Measurements from ENCODE around the gene ANGEL2.
"Not testable (repeated sequence)": the region's sequence is repeated elsewhere in the genome, so short reads cannot be mapped to it uniquely, and the experiment has no call there.

ANGEL2 gene

DNA sequence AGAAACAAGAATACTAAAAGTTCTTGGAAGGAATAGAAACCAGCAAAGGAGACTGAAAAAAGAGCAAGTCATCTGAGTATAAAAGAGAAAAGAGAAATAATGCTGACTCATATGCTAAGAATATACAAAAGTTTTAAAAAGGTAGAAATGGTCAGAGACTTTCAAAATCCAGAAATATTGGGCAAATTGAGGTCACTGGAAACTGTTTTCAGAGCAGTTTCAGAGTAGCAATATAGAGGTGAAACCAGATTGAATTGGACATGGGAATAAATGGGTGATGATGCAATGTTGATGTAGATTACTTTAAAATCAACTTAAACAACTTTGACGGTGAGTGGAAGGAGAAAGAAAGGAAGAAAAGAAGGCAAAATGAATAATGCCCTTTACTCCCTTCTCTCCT is 33.6 kb upstream of the ANGEL2 start:
- no peak overlapping the region for H3K4me3 ChIP-seq (ENCODE audit: low read depth, low read length)
- DNase-seq (ENCODE audit: low read depth), result no peak
- TF ChIP-seq CTCF (conservative IDR thresholded peaks at IDR 0.05; ENCODE audit: low read depth, low read length), result no peak

DNA sequence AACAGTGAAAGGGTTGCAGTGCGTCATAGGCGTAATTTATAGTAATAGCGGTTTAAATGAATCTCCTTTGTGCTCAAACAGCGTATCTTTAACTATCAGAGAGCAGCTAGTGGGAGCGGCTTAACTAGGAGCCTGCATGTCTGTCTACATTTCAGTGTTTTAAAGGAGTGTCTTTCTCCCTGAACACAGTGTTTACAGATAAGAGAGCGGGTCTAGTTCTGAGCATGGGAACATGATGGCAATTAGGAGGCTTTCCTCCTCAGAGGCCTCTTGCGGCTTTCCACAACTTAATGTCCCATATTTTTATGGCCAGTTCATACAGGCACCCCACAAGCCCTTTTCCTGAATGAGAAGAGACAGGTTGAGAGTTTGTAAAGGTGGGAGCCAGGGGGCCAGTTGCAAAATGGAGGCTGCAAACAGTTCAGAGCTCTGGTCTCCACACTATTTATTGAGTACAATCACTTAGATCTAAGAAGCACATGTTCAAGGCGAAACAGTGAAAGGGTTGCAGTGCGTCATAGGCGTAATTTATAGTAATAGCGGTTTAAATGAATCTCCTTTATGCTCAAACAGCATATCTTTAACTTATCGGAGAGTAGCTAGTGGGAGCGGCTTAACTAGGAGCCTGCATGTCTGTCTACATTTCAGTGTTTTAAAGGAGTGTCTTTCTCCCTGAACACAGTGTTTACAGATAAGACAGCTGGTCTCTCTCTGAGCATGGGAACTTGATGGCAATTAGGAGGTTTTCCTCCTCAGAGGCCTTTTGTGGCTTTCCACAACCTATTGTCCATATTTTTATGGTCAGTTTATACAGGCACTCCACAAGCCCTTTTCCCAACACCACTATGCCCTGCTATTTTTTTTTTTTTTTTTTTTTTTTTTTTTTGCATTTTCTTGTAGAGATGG is 29.9 kb upstream of the ANGEL2 start:
- DNase-seq (ENCODE audit: low read depth), result not testable (repeated sequence)

DNA sequence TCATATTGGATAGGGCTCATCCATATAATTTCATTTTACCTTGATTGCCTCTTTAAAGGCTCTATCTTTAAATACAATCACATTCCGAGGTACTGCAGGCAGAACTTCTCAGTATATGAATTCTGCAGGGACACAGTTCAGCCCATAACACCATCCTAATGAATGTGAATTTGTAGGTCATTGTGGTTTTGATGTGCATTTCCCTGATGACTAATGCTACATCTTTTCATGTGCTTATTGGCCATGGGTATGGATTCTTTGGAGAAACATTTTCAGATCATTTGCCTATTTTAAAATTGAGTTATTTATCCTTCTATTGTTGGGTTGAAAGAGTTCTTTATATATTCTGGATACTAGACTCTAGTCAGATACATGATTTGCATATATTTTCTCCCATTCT is 25.8 kb upstream of the ANGEL2 start:
- TF ChIP-seq CTCF (conservative IDR thresholded peaks at IDR 0.05; ENCODE audit: low read depth, low read length), result no peak
- no peak overlapping the region for H3K4me3 ChIP-seq (ENCODE audit: low read depth, low read length)
- DNase-seq (ENCODE audit: low read depth), result peak; percentile 84

More for the DNA sequence above, 29.9 kb upstream of the ANGEL2 start:
- H3K4me3 ChIP-seq (ENCODE audit: low read depth, low read length), result not testable (repeated sequence)

DNA sequence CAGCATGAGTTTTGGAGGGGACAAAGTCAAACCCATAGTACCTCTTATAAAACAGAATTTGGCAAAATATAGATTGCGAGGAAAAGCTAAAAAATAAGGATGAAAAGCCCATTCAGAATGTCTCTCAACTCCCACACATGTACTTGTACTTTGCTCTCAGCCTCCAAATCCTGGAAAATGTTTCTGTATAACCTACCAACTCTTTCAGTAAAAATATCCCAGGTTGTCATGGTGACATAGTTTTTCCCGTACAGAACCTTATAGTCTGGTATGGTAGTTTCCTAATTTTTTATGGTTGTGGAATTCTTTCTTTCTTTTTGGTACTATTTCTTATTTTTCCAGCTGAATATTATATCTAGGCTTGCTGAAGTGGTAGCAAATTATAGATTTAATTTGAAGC is 19.9 kb upstream of the ANGEL2 start:
- TF ChIP-seq CTCF (conservative IDR thresholded peaks at IDR 0.05; ENCODE audit: low read depth, low read length), result no peak
- H3K4me3 ChIP-seq (ENCODE audit: low read depth, low read length), result no peak overlapping the region
- no peak for DNase-seq (ENCODE audit: low read depth)

GRCh38 chr1:213034713-213035112 is 19.0 kb upstream of the ANGEL2 start:
- H3K4me3 ChIP-seq (ENCODE audit: low read depth, low read length), result no peak overlapping the region
- no peak for DNase-seq (ENCODE audit: low read depth)
- TF ChIP-seq CTCF (conservative IDR thresholded peaks at IDR 0.05; ENCODE audit: low read depth, low read length), result no peak

DNA sequence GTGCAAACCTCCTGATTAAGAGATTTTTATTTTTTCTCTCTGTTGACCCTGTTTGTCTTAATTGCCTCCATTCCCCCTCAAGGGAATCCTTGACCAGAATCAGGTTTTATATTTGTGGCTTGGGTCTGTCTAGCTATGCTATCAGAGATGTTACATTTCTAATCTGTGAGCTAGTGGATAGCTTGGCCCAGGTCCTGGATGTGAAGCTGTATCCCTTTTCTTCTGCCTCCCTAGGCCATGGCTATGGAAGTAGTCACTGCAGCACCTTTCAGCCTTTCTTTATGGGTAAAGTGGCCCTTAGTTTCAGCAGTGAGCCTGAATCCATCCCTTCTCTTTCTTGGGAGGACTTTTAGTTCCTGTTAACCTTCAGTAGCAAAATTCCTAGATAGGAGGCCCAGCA is 17.0 kb upstream of the ANGEL2 start:
- TF ChIP-seq CTCF (conservative IDR thresholded peaks at IDR 0.05; ENCODE audit: low read depth, low read length), result no peak
- no peak for DNase-seq (ENCODE audit: low read depth)
- no peak overlapping the region for H3K4me3 ChIP-seq (ENCODE audit: low read depth, low read length)

- not testable (repeated sequence) for DNase-seq (ENCODE audit: low read depth); H3K4me3 ChIP-seq (ENCODE audit: low read depth, low read length)
Observed at GRCh38 chr1:213027024-213027423, 11.4 kb upstream of the ANGEL2 start.

- H3K4me3 ChIP-seq (ENCODE audit: low read depth, low read length), result no peak overlapping the region
- DNase-seq (ENCODE audit: low read depth), result no peak
- no peak for TF ChIP-seq CTCF (conservative IDR thresholded peaks at IDR 0.05; ENCODE audit: low read depth, low read length)
Observed at GRCh38 chr1:213020016-213020415, 4.3 kb upstream of the ANGEL2 start.

Measured in choroid plexus epithelial cell (primary cell).